Measurements from ENCODE around the gene SLC43A2. TPM values are rescaled to one million over a fixed set of nuclear protein-coding genes. Genes with fewer than 3 reads are reported as not detected.

SLC43A2 gene
- total RNA-seq, 1 donor from 2014 or later: 5.5 TPM

DNA sequence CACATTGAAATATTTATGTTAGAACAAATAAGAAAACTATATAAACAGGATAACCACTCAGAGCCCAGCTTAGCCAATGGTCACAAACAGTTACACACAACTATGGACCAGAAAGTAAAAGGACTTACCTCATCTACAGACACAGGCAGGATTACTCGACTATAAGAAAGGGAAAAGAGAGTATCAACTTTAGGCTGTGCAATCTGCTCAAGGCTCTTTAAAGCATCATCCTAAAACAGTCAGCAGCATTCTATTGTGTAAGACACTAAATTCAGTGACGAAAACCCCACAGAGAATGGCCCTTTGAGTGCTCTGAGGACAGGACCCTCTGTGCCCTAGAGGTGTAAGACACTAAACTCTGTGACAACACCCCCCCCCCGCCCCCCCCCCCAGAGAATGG, 70.2 kb downstream of the SLC43A2 start:
- intact Hi-C loops (cut with DNase I): no loop called here
- DNase-seq (ENCODE audit: missing footprints) (no peak), ATAC-seq (no peak)

DNA sequence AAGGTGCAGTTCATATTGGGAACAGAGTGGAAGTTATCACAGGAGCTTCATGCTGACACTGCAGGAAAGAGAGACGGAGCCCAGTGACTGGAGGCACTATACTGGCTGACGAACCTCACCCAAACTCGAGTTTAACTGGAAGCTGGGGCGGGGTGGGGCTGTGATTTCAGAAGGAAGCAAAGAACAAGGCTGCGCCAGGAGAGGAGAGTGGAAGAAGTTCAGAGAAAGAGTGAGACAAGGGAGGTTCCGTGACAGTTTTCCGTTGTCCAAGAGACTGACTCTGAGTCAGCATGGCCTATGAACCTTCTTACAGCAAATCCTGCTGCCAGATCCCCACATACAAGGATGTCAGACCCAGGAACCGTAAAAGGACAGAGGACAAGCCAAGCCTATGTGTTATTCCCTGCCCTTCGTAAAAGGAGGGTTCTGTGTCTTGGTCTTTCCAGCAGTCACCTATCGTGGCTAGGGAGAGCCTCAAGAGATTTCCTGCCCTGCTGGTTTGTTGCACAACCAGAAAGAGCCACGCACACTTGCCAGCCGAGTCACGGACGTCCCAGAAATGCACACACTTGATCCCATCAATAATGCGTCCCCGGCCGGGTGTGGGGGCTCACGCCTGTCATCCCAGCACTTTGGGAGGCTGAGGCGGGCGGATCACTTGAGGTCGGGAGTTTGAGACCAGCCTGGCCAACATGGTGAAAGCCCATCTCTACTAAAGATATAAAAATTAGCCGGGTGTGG, 71.1 kb downstream of the SLC43A2 start:
- intact Hi-C loops (cut with DNase I): no loop called here
- ATAC-seq (no peak), DNase-seq (ENCODE audit: missing footprints) (no peak)

DNA sequence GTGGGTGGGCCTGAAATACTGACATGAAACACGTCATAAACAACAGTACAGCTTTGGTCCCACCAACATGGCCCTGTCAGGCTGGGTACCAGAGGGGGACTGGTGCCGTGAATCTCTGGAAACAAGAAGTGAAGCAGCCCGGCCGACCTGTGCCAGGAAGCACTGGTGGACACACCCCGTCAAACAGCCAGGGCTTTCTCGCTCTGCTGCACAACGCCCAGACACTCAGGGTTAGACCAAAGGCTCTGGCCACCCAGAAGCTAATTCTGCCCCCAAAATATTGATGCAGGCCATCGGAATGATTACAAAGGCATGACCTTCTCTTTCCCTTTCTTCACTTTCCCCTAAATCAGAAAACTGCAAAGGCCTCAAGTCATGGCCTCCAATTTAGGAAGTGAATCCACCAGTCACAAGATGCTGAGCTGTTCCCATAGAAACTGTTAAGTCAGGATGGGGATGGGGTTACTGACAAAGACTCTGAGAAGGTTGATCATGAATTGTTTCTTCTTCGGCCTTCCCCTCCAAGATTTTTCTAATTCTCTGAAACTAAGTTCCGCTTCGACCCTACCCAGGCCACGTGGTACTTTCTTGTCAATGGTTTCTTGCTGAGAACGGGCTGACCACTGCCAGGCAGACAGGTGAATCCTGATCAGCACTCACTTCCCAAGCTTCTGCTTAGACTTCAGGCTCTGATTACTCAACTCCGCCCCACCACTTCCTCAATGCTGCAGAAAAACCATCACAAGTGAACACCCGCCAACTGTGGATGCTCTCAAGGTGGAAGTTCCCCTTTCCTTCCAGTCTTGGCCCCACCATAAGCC, 72.8 kb downstream of the SLC43A2 start:
- intact Hi-C loops (cut with DNase I): no loop called here
- no peak for ATAC-seq
- no peak for DNase-seq (ENCODE audit: missing footprints)

DNA sequence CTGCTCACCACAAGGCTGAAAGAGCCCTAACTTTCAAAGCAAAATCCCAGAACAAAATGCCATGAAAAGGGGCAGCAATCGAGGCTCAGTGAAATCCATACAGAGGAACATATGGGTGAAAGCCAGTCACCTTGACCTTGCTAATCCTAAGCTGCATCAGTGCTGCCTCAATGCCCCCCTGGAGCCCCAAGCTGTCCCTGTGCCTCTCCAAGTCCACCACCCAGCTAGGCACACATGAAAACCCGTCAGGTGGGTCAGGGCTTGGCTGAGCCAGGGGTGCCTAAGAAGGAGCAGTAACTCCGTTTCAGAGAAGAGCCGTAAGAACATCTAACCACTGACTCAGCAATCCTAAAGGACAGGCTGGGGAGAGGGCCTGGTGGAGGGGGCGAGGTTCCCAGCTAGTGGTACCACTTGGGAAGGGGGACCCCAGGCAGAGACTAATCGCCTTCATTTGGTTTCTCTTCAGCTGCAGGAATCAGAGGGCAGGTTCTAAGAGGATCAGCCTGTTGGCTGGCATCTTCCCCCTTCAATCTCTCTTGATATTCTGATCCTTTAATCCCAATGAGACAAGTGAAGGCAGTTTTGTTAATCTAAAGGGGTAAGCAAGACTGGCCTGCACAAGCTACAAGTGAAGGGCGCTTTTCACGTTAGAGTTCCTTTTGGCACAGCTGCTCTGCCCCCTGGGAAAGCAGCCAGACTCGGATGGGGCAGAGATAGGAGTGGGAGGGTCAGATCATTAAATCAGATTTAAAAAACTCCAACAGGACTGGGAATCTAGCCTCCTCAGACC, 73.7 kb downstream of the SLC43A2 start:
- intact Hi-C loops (cut with DNase I): no loop called here
- DNase-seq (ENCODE audit: missing footprints): no peak
- no peak for ATAC-seq

DNA sequence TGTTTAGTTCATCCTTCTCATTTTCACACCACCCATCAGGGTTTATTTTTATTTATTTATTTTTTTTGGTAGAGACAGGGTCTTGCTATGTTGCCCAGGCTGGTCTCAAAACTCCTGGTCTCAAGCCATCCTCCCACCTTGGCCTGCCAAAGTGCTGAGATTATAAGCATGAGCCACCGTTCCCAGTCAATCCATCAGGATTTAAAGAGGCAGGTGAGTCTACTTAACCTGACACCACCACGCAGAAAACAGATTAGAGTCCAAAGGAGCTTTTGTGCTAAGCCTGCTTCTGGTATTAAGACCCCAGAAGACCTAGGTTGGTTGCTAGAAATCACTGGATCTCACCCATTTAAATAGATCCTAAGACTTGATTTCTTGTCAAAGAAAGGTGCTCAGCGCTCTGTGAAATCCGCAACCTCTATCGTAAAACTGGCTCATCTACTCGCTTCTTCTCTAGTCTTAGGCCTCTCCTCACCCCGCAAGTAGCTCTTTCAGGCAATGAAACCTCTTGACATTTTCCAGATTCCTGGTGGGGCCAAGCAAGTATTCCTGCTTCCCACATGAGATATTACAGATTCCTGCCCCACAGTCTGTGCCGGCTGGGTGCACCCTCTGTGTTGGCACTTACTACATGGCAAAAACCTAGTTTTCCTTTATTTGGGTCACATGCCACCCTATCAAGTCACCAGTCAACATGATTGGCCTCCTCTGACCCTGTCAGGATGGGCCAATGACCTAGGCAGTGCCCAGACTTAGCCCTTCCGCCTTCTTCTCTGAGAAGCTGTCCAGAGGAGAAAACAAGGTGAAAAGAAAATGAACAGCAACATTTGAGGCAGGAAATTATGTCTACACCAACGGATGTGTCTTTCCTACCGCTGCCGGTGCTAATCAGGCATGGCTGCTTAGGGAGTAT, 75.0 kb downstream of the SLC43A2 start:
- DNase-seq (ENCODE audit: missing footprints) (no peak), ATAC-seq (no peak)
- intact Hi-C loops (cut with DNase I): no loop called here

DNA sequence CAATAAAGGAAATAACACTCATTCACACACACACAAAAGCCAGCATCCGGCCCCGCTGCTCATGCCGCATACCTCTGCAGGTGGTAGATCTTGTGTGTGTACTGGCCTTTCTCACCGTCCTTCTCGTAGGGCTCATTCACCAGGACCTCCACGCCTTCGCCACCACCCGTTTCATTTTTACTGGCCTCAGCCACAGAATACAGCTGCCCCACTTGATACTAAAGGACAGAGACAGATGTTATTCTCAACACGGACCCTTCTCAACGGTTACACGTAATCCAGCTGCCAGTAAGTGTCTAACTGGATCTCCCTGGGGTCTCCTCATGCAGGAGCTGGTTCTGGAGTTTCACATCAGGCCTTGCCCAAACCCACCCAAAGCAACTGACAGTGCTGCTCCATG, 75.7 kb downstream of the SLC43A2 start:
- ATAC-seq: no peak
- DNase-seq (ENCODE audit: missing footprints): no peak
- intact Hi-C loops (cut with DNase I): no loop called here

DNA sequence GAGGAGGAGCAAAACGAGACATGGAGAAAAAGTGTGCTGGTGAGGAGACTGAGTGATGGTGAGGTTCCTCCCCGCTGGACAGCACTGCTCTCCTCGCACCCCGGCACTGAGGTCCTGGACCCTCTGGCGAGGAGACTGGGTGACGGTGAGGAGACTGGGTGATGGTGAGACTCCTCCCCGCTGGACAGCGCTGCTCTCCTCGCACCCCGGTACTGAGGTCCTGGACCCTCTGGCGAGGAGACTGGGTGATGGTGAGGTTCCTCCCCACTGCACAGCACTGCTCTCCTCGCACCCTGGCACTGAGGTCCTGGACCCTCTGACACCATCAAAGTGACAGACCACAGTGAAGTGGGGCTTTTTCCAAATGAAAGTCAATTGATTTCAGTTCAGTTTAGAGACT, 76.9 kb downstream of the SLC43A2 start:
- DNase-seq (ENCODE audit: missing footprints) (no peak), ATAC-seq (no peak)
- intact Hi-C loops (cut with DNase I): no loop called here

DNA sequence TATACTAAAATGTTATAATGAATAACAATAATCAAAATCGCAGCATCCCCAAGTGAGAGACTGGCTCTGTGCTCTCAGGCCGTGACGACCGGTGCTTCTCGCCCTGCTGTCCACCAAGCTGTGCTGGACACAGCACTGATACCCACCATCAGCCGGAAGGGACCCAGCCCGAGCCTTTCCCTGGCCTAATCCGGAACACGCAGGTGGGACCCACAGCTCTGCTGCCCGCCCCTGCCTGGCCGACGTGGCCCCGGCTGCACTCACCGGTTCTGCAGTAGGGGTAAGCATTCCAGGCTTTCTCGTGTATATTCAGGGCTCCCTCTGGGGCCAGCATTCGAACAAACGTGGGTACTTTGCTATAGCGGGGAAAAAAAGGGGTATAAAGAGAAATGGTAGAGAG, 80.6 kb downstream of the SLC43A2 start:
- ATAC-seq: no peak
- intact Hi-C loops (cut with DNase I): no loop called here
- DNase-seq (ENCODE audit: missing footprints): no peak

DNA sequence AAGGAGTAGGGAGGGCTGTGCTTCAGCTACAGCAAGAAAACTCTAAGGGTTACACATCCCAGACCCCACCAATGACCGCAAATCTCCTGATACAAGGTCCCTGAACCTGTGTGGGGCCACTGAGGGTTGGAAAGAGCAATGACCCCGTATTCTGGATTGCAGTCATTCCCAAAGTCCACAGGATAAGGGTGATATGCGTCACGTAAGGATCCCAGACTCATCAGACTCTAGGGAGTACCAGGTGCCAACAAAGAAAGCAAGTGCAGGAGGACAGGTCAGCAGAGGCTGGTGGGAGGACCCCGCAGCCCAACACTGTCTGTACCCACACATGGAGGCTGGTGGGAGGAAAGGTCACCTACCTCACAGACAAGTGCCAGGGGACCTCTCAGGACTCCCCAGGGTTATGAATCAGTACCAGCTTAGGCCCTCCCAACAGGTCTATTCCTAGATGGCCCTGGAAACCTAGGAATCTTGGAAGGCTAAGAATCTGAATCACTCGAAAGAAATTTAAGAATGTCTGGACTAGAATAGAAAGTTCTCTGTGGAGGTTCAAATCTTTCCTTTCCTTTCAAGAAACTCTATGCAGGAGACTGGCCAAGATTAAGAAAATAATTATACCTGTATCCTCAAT, 82.2 kb downstream of the SLC43A2 start:
- DNase-seq (ENCODE audit: missing footprints) (no peak), ATAC-seq (no peak)
- intact Hi-C loops (cut with DNase I): no loop called here

DNA sequence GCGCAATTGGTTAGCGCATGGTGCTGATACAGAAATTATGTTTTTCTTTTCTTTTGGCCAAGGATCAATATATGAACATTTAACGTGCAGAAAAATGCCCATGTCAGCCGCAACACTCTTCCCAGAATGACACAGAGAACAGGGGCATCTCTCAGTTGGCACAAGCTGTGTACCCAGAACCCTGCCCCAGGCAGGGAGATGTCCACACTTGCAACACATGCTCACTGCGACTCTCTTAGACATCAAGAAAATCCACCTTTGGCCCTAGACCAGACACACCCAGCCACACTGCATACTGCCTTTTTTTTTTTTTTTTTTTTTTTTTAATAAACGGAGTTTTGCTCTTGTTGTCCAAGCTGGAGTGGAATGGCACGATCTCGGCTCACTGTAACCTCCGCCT, 83.0 kb downstream of the SLC43A2 start:
- no peak for ATAC-seq
- no peak for DNase-seq (ENCODE audit: missing footprints)
- intact Hi-C loops (cut with DNase I): no loop called here

DNA sequence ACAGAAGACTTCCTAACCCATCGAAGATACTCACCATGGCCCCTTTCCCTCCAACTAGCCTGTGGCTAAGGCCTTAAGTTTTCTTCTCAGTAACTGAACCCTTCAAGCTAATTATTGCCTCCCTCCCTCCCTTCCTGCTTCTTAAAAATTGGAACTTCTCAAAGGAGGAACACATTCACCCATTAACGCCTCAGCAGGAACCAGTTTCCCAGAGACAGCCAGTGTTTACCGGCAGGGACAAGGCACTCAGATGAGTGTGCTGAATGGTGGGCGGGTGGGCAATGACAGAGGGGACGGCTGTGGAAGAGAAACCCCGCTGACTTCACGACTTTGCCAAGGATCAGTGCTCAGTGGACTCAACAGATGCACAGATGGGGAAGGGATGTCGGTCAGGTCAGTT, 86.3 kb downstream of the SLC43A2 start:
- intact Hi-C loops (cut with DNase I): no loop called here
- no peak for DNase-seq (ENCODE audit: missing footprints)
- no peak for ATAC-seq

DNA sequence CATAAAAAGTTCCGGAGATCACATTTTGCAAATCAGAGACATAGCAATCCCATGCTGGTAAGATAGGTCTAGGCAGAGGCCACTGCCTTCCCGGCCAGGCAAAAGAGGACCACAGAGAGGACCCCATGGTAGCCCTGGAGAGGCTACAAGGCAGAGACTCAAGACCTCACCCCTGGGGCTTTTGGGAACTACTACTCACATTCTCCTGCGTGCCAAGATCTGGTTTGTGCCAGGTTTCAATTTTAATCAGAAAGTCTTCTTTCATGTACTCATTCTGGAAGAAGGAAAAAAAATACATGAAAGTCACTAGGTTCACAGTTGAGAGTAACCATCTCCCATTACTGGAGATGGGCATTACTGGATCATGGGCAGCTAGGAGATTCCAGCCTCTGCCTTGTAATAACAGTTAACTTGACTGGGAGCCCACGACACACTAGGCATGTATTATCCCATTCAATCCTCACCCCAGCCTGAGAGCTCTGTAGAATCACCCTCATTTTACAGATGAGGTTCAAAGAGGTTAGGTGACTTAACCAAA, 87.2 kb downstream of the SLC43A2 start:
- no peak for DNase-seq (ENCODE audit: missing footprints)
- intact Hi-C loops (cut with DNase I): no loop called here
- no peak for ATAC-seq

DNA sequence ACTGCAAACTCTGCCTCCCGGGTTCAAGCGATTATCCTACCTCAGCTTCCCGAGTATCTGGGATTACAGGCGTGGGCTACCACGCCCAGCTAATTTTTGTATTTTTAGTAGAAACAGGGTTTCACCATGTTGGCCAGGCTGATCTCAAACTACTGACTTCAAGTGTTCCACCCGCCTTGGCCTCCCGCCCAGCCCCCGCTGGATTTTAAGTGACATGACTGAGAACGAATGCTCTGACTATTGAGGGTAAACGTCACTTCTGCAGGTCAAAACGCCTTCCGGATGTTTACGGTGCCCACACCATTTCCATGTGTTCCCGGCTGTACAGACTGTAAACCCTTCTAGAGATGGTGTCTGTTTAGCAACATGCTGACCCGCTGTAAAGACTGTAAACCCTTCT, 88.8 kb downstream of the SLC43A2 start:
- intact Hi-C loops (cut with DNase I): no loop called here
- no peak for DNase-seq (ENCODE audit: missing footprints)
- no peak for ATAC-seq

DNA sequence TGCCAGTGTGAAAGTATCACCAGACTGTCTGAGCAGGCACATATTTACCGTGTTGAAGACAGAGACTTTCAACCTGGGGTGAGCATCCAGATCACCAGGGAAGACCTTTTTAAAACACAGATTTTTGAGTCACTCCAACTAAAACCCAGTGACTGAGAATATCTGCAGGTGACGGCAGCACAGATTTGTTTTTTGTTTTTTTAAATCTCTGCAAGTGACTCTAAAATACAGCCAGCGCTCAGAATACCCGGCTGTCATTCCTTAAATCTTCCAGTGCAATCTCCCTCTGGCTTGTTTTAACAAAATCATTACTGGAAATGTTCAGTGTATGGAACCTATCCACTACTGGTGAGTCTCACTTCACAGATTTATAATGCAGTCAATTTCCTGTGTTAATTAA, 92.9 kb downstream of the SLC43A2 start:
- intact Hi-C loops (cut with DNase I): no loop called here
- DNase-seq (ENCODE audit: missing footprints) (no peak), ATAC-seq (no peak)

DNA sequence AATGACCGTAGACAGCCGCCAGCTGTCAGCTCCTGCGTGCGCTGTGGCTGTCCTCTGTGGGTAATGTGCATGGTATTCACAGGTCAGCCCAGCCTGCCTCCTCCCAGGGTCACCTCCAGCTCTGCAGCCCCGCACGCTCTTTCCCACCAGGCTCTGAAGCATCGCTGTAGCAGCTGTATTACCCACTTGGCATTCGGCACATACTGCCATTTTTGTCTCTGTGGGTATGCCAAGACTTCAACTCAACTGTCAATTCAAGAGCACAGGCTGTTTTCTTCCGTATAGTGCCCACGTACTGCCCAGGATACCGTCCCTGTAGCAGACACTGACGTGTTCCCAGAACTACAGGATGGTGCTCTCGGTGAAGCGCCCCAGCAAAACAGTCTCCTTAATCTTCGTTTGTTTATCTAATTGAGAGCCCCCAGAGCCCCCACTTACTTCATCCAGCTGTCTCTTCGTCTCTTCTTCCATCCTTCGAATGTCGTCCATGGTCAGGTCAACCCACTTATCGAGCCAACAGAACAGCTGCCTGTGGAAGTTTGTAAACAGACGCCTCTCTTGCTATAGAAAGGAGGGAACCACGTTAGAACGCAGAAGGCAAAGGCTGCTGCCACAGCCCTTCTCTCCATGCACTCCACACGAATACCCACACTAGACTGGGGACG, 94.8 kb downstream of the SLC43A2 start:
- intact Hi-C loops (cut with DNase I): no loop called here
- ATAC-seq: peak; percentile 88

DNA sequence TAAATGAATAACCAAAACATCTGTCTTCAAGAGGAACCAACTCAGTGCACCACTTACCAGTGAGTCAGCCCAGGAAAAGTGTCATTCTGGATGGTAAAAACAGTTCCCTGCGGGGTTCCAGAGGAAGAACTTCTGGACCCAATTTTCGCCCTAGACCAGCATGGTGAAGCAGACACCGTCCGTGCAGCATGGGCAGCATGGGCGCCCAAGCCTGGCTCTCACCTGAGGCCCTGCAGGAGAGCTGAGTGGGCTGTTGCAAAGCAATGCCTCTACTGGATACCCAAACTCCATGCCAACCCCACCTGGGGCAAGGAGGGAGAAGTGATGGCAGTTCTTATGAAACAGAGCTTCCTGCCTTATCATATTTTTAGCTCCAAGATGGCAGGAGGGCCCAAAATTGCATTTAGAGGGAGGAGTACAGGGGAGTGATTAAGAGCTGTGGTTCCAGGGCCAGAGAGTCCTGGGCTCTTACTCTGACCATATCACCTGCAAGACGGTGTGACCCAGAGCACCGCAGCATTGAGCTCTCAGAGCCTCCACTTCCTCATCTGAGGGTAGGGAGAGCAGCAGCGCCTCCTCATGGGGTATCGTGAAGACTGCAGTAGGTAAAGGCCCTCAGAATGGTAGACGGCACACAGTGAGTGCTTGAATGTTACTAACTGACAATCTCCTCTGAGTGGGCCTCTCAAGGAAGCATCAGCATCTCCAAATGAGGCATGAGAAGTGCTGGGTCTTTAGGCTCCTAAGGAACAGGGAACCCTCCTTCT, 95.6 kb downstream of the SLC43A2 start:
- ATAC-seq (peak; percentile 66), DNase-seq (ENCODE audit: missing footprints) (no peak)
- intact Hi-C loops (cut with DNase I): no loop called here

More for the DNA sequence above, 94.8 kb downstream of the SLC43A2 start:
- DNase-seq (ENCODE audit: missing footprints): no peak

DNA sequence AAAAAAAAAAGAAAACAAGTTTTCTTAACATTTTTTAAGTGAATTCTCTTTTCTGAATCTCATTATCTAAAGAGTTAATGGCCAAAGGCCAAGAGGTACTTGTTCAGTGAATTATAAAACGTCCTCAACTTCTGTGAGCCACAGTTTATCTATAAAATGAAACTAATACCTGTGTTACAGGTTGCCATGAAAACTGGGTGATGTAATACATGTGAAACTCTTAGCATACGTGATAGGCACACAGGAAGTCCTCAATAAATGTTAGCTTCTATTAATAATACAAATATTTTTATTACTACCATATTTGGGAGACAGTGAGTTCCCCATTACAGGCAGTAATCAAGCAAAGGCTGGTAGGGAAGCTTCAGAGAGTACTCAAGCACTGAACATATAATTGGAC, 98.8 kb downstream of the SLC43A2 start:
- intact Hi-C loops (cut with DNase I): no loop called here
- ATAC-seq: no peak
- no peak for DNase-seq (ENCODE audit: missing footprints)
